ENCODE data around the gene CRIM1. TPM values are rescaled to one million over a fixed set of nuclear protein-coding genes. Genes with fewer than 3 reads are reported as not detected.

The CRIM1 gene
- total RNA-seq, 1 donor from 2014 or later, result 25.8 TPM

GRCh38 chr2:36393738-36394256 is 38.2 kb downstream of the CRIM1 start:
- H3K4me3 Mint-ChIP-seq (ENCODE audit: low read depth), result no peak overlapping the region
- DNase-seq (ENCODE audit: low spot score, unreplicated experiment), result no peak
- peaks cover 2% of the 10 kb centered on the region for H3K36me3 Mint-ChIP-seq (ENCODE audit: insufficient read depth)
- H3K27me3 Mint-ChIP-seq, result no peaks in the 10 kb centered on the region
- H3K4me1 Mint-ChIP-seq (ENCODE audit: low read depth), result peaks cover 16% of the 10 kb centered on the region
- no peaks in the 10 kb centered on the region for H3K9me3 Mint-ChIP-seq (ENCODE audit: low read depth)
- H3K27ac Mint-ChIP-seq, result no peak overlapping the region
- TF ChIP-seq CTCF (IDR thresholded peaks at IDR 0.05; ENCODE audit: unreplicated experiment), result no peak

- no peak overlapping the region for H3K4me3 Mint-ChIP-seq (ENCODE audit: low read depth)
- H3K27ac Mint-ChIP-seq, result no peak overlapping the region
- peaks cover 2% of the 10 kb centered on the region for H3K36me3 Mint-ChIP-seq (ENCODE audit: insufficient read depth)
- peaks cover 13% of the 10 kb centered on the region for H3K4me1 Mint-ChIP-seq (ENCODE audit: low read depth)
- DNase-seq (ENCODE audit: low spot score, unreplicated experiment), result no peak
- H3K27me3 Mint-ChIP-seq, result no peaks in the 10 kb centered on the region
- no peaks in the 10 kb centered on the region for H3K9me3 Mint-ChIP-seq (ENCODE audit: low read depth)
- TF ChIP-seq CTCF (IDR thresholded peaks at IDR 0.05; ENCODE audit: unreplicated experiment), result no peak
Observed at GRCh38 chr2:36394804-36395203, 39.2 kb downstream of the CRIM1 start.

DNA sequence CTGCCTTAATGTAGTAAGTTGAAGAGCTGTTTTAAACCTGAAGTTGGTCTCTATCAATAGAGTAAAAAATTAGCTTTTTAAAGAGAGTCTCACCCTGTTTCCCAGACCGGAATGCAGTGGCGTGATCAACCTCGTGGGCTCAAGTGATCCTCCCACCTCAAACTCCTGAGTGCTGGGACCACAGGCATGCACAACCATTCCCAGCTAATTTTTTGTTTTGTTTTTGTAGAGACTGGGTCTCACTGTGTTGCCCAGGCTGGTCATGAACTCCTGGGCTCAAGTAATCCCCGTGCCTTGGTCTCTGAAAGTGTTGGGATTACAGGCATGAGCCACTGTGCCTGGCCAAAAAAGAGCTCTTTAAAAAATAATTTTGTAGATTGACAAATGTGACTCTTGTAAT is 40.3 kb downstream of the CRIM1 start:
- peaks cover 13% of the 10 kb centered on the region for H3K4me1 Mint-ChIP-seq (ENCODE audit: low read depth)
- no peak for TF ChIP-seq CTCF (IDR thresholded peaks at IDR 0.05; ENCODE audit: unreplicated experiment)
- no peak overlapping the region for H3K4me3 Mint-ChIP-seq (ENCODE audit: low read depth)
- no peaks in the 10 kb centered on the region for H3K9me3 Mint-ChIP-seq (ENCODE audit: low read depth)
- peaks cover 2% of the 10 kb centered on the region for H3K36me3 Mint-ChIP-seq (ENCODE audit: insufficient read depth)
- no peak overlapping the region for H3K27ac Mint-ChIP-seq
- no peaks in the 10 kb centered on the region for H3K27me3 Mint-ChIP-seq
- DNase-seq (ENCODE audit: low spot score, unreplicated experiment), result no peak

GRCh38 chr2:36396878-36397539 is 41.4 kb downstream of the CRIM1 start:
- H3K9me3 Mint-ChIP-seq (ENCODE audit: low read depth), result no peaks in the 10 kb centered on the region
- H3K27ac Mint-ChIP-seq, result no peak overlapping the region
- peaks cover 13% of the 10 kb centered on the region for H3K4me1 Mint-ChIP-seq (ENCODE audit: low read depth)
- H3K27me3 Mint-ChIP-seq, result no peaks in the 10 kb centered on the region
- H3K4me3 Mint-ChIP-seq (ENCODE audit: low read depth), result no peak overlapping the region
- peaks cover 2% of the 10 kb centered on the region for H3K36me3 Mint-ChIP-seq (ENCODE audit: insufficient read depth)
- DNase-seq (ENCODE audit: low spot score, unreplicated experiment), result no peak
- TF ChIP-seq CTCF (IDR thresholded peaks at IDR 0.05; ENCODE audit: unreplicated experiment), result no peak

- no peak for DNase-seq (ENCODE audit: low spot score, unreplicated experiment)
- no peak for TF ChIP-seq CTCF (IDR thresholded peaks at IDR 0.05; ENCODE audit: unreplicated experiment)
- Mint-ChIP-seq H3K27ac (no peak overlapping the region), H3K4me1 (ENCODE audit: low read depth) (peaks cover 7% of the 10 kb centered on the region), H3K4me3 (ENCODE audit: low read depth) (no peak overlapping the region), H3K36me3 (ENCODE audit: insufficient read depth) (peaks cover 2% of the 10 kb centered on the region), H3K9me3 (ENCODE audit: low read depth) (no peaks in the 10 kb centered on the region), H3K27me3 (no peaks in the 10 kb centered on the region)
Observed at GRCh38 chr2:36397728-36398413, 42.3 kb downstream of the CRIM1 start.

Measured in progenitor cell of endocrine pancreas (in vitro differentiated cells).